ENCODE measurements around the gene THYN1. TPM values are rescaled to one million over a fixed set of nuclear protein-coding genes. Genes with fewer than 3 reads are reported as not detected.

Gene THYN1
- total and polyA plus RNA-seq, 2 of the 13 experiments (the other 11 are each of a cell fraction or from before 2014, with no cell fraction given): 36.1 to 87.6 TPM

- H3K9me3 ChIP-seq (ENCODE audit: low read length): no peaks in the 10 kb centered on the region
- H2AFZ ChIP-seq (ENCODE audit: low read length): no peak overlapping the region
- POLR2A ChIA-PET: no interaction called here
- peaks cover 0 to 39% of the 10 kb centered on the region in 2 experiments; a peak in 3 of 5 replicates for H3K27me3 ChIP-seq (ENCODE audit: control insufficient read depth in 1 of 2, insufficient read depth in 2 of 2, low read length in 2 of 2)
- WGBS (ENCODE audit: low lambda C conversion rate): 35% methylated on average over 7 of the region's 7 CpGs
- no peaks in the 10 kb centered on the region for H4K20me1 ChIP-seq (ENCODE audit: insufficient read depth, low read length)
- in situ Hi-C loops (cut with HindIII; ENCODE audit: extremely low pct_ligation_motif_present, low pct_unique_long_range_greater_than_20kb): no loop called here
- H3K27ac ChIP-seq (ENCODE audit: extremely low read length, insufficient read depth, low read length): no peak overlapping the region
- H3K4me3 ChIP-seq (replicated peaks in 1 of 3; ENCODE audit: insufficient read depth in 1 of 3, low read depth in 2 of 3, low read length in 3 of 3): no peak overlapping the region
- no TSS peak for BruUV-seq (replicated peaks)
- TF ChIP-seq NFRKB (IDR thresholded peaks at IDR 0.05): no peak
- TF ChIP-seq FLYWCH1 (CRISPR knock-in tag; IDR thresholded peaks at IDR 0.05): no peak
- TF ChIP-seq SMC3 (IDR thresholded peaks at IDR 0.05; ENCODE audit: low read length): no peak
- no peak for TF ChIP-seq PLSCR1 (CRISPR knock-in tag; IDR thresholded peaks at IDR 0.05; ENCODE audit: borderline replicate concordance)
- TF ChIP-seq USF2 (IDR thresholded peaks at IDR 0.05; ENCODE audit: low read depth, low read length): no peak
- TF ChIP-seq USF2 (CRISPR knock-in tag; IDR thresholded peaks at IDR 0.05; ENCODE audit: borderline replicate concordance): no peak
- no peak for TF ChIP-seq HIC2 (CRISPR knock-in tag; IDR thresholded peaks at IDR 0.05; ENCODE audit: low read depth)
- no peak for TF ChIP-seq HDAC2 (CRISPR knock-in tag; IDR thresholded peaks at IDR 0.05)
- no peak for TF ChIP-seq ZSCAN5A (CRISPR knock-in tag; IDR thresholded peaks at IDR 0.05; ENCODE audit: borderline replicate concordance)
- TF ChIP-seq U2AF1 (optimal IDR thresholded peaks at IDR 0.05; ENCODE audit: low read depth, low read length): no peak
- TF ChIP-seq CEBPB (IDR thresholded peaks at IDR 0.05; ENCODE audit: borderline replicate concordance, low read depth, low read length): no peak
- TF ChIP-seq ZBTB21 (CRISPR knock-in tag; IDR thresholded peaks at IDR 0.05): no peak
- TF ChIP-seq ZNF619 (CRISPR knock-in tag; IDR thresholded peaks at IDR 0.05): no peak
- TF ChIP-seq ZNF598 (CRISPR knock-in tag; IDR thresholded peaks at IDR 0.05; ENCODE audit: borderline replicate concordance): no peak
- TF ChIP-seq AKAP8 (CRISPR knock-in tag; IDR thresholded peaks at IDR 0.05): no peak
- TF ChIP-seq ZNF563 (CRISPR knock-in tag; IDR thresholded peaks at IDR 0.05): no peak
- no peak for TF ChIP-seq ARNT (IDR thresholded peaks at IDR 0.05)
- no peak for TF ChIP-seq CHD2 (IDR thresholded peaks at IDR 0.05; ENCODE audit: low read depth, low read length)
- TF ChIP-seq BRD4 (CRISPR knock-in tag; IDR thresholded peaks at IDR 0.05): no peak
- CTCF ChIA-PET (ENCODE audit: low intra/inter-chr PET ratio, low total read pairs): no interaction called here
- no peaks in the 10 kb centered on the region for H3K79me2 ChIP-seq (ENCODE audit: insufficient read depth, low read length)
- DNase-seq (ENCODE audit: low spot score) (no peak), ATAC-seq (no peak), FAIRE-seq (no peak)
- H3K4me1 ChIP-seq (ENCODE audit: insufficient read depth, low read length): no peaks in the 10 kb centered on the region
- no peak overlapping the region for H3K4me2 ChIP-seq (ENCODE audit: low read depth, low read length)
- no peak overlapping the region for H3K9ac ChIP-seq (ENCODE audit: insufficient read depth, low read depth, low read length)
- no peaks in the 10 kb centered on the region for H3K36me3 ChIP-seq (replicated peaks in 1 of 2; ENCODE audit: control insufficient read depth in 1 of 2, insufficient read depth in 2 of 2, low read length in 2 of 2)
- intact Hi-C loops (cut with micrococcal nuclease; ENCODE audit: unreplicated experiment): no loop called here
Measured at GRCh38 chr11:134290646-134291045, 37.5 kb upstream of the THYN1 start.
